Keratinocyte (primary cell): ENCODE results near the gene SMTNL1. TPM values are rescaled to one million over a fixed set of nuclear protein-coding genes. Genes with fewer than 3 reads are reported as not detected.

Source experiments
- DNase-seq: peaks from one replicate; pipeline ENCODE4 v3.0.0-alpha.2; 2011; ENCODE audit warnings: low read depth, missing footprints, low spot score
- FAIRE-seq: peaks from 2 replicates; lab custom pipeline; 2011; peaks lifted over from hg19 to GRCh38; lab: Jason Lieb, UNC
- H2AFZ ChIP-seq: 2 replicates; pipeline ENCODE4 v1.6.0; 2012; ENCODE audit warnings: low read length, control low read depth, inconsistent platforms; ENCODE audit not compliant: control insufficient read depth
- H3K27ac ChIP-seq: 2 replicates; pipeline ENCODE4 v1.5.1; 2011; ENCODE audit warnings: low read length; ENCODE audit not compliant: control insufficient read depth, insufficient read depth
- H3K27me3 ChIP-seq: 3 replicates; pipeline ENCODE4 v1.6.0; 2011; ENCODE audit warnings: low read length; ENCODE audit not compliant: control insufficient read depth, insufficient read depth; ENCODE audit errors: extremely low read depth
- H3K36me3 ChIP-seq, 2 experiments: 2 replicates in 1 of 2; 3 replicates in 1 of 2; pipeline ENCODE4 v1.5.1; 2011; ENCODE audit warnings: low read length in 2 of 2, mild to moderate bottlenecking in 1 of 2; ENCODE audit not compliant: control insufficient read depth in 2 of 2, insufficient read depth in 2 of 2; ENCODE audit errors: extremely low read depth in 1 of 2
- H3K4me1 ChIP-seq: 3 replicates; pipeline ENCODE4 v1.5.1; 2011; ENCODE audit warnings: low read length; ENCODE audit not compliant: control insufficient read depth, insufficient read depth; ENCODE audit errors: extremely low read depth
- H3K4me2 ChIP-seq: 3 replicates; pipeline ENCODE4 v1.6.0; 2011; ENCODE audit warnings: low read depth, low read length; ENCODE audit not compliant: control insufficient read depth, insufficient read depth; ENCODE audit errors: extremely low read depth
- H3K4me3 ChIP-seq, 3 experiments: fragments of 200-600 bp in 1 of 3; sonication (generic) in 1 of 3; 2 replicates in 2 of 3; 3 replicates in 1 of 3; pipeline ENCODE4 v1.5.1; 2011 to 2016; ENCODE audit warnings: low read length in 3 of 3, mild to moderate bottlenecking in 3 of 3, control low read depth in 2 of 3, inconsistent platforms in 1 of 3, low read depth in 1 of 3, mixed read lengths in 1 of 3, mixed run types in 1 of 3, moderate library complexity in 1 of 3; ENCODE audit not compliant: control insufficient read depth in 2 of 3, insufficient read depth in 2 of 3; ENCODE audit errors: extremely low read depth in 1 of 3
- H3K79me2 ChIP-seq: 2 replicates; pipeline ENCODE4 v1.6.0; 2012; ENCODE audit warnings: low read length; ENCODE audit not compliant: control insufficient read depth, insufficient read depth
- H3K9ac ChIP-seq: 3 replicates; pipeline ENCODE4 v1.6.0; 2011; ENCODE audit warnings: low read length; ENCODE audit not compliant: control insufficient read depth, insufficient read depth; ENCODE audit errors: extremely low read depth
- H3K9me1 ChIP-seq: 3 replicates; pipeline ENCODE4 v1.6.0; 2011; ENCODE audit warnings: low read length; ENCODE audit not compliant: control insufficient read depth, insufficient read depth; ENCODE audit errors: extremely low read depth
- H3K9me3 ChIP-seq: 2 replicates; pipeline ENCODE4 v1.5.1; 2012; ENCODE audit warnings: low read depth, low read length; ENCODE audit not compliant: control insufficient read depth
- H4K20me1 ChIP-seq: 3 replicates; pipeline ENCODE4 v1.6.0; 2011; ENCODE audit warnings: low read length; ENCODE audit not compliant: control insufficient read depth, insufficient read depth; ENCODE audit errors: extremely low read depth
- EZH2 ChIP-seq: IDR thresholded peaks from one replicate; pipeline ENCODE4 v1.6.1; 2012; ENCODE audit warnings: inconsistent platforms, mild to moderate bottlenecking, low read length, moderate library complexity
- dilution Hi-C: fragments of 300-500 bp; cut with MboI; formaldehyde crosslinking; loops from one replicate; pipeline ENCODE4 v1.7.0; 2020; ENCODE audit warnings: low sequenced_read_pairs; ENCODE audit not compliant: extremely low pct_ligation_motif_present
- polyA plus RNA-seq, 5 experiments: library from polyadenylated mRNA; depleted of rRNA in 3 of 5; stranded (reverse) in 3 of 5; stranded (forward) in 1 of 5; unstranded in 1 of 5; fragments of >200 nt; gene quantifications; 1 replicate in 1 of 5; 2 replicates in 3 of 5; 3 replicates in 1 of 5; pipeline versions ENCODE4 v1.2.1 to v1.2.3, GENCODE V29; 2011 to 2012; ENCODE audit warnings: missing spikeins in 2 of 5, low read depth in 1 of 5, low replicate concordance in 1 of 5
- TF ChIP-seq, protein P1 (sequence below), 3 experiments: IDR thresholded peaks in 1 of 3; conservative IDR thresholded peaks in 1 of 3; optimal IDR thresholded peaks in 1 of 3; 2 replicates in 2 of 3; 3 replicates in 1 of 3; pipeline versions ENCODE3 to v1.5.1; 2011; ENCODE audit warnings: low read length in 3 of 3, mild to moderate bottlenecking in 3 of 3, moderate library complexity in 2 of 3, control low read depth in 1 of 3, inconsistent platforms in 1 of 3; ENCODE audit not compliant: insufficient read depth in 2 of 3; ENCODE audit errors: extremely low read depth in 1 of 3

The SMTNL1 gene
- polyA plus RNA-seq, 1 donor (not counting 4 experiments of a cell fraction or from before 2014, with no cell fraction given): not detected

- no peaks in the 10 kb centered on the region for H3K36me3 ChIP-seq
- H3K79me2 ChIP-seq: no peaks in the 10 kb centered on the region
- no peaks in the 10 kb centered on the region for H3K27me3 ChIP-seq
- no peak for FAIRE-seq
- dilution Hi-C loops: no loop called here
- H3K4me3 ChIP-seq: no peak overlapping the region
- no peak overlapping the region for H3K27ac ChIP-seq
- H3K4me1 ChIP-seq: peaks cover 9% of the 10 kb centered on the region
- TF ChIP-seq, protein P1, sequence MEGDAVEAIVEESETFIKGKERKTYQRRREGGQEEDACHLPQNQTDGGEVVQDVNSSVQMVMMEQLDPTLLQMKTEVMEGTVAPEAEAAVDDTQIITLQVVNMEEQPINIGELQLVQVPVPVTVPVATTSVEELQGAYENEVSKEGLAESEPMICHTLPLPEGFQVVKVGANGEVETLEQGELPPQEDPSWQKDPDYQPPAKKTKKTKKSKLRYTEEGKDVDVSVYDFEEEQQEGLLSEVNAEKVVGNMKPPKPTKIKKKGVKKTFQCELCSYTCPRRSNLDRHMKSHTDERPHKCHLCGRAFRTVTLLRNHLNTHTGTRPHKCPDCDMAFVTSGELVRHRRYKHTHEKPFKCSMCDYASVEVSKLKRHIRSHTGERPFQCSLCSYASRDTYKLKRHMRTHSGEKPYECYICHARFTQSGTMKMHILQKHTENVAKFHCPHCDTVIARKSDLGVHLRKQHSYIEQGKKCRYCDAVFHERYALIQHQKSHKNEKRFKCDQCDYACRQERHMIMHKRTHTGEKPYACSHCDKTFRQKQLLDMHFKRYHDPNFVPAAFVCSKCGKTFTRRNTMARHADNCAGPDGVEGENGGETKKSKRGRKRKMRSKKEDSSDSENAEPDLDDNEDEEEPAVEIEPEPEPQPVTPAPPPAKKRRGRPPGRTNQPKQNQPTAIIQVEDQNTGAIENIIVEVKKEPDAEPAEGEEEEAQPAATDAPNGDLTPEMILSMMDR (optimal IDR thresholded peaks at IDR 0.05 in 1 of 3, IDR thresholded peaks at IDR 0.05 in 1 of 3, conservative IDR thresholded peaks at IDR 0.05 in 1 of 3; ENCODE audit: extremely low read depth in 1 of 3, insufficient read depth in 2 of 3, low read length in 3 of 3): no peak
- no peak for TF ChIP-seq EZH2
- DNase-seq: no peak
- no peaks in the 10 kb centered on the region for H3K9me1 ChIP-seq
- H4K20me1 ChIP-seq: no peaks in the 10 kb centered on the region
- no peaks in the 10 kb centered on the region for H3K9me3 ChIP-seq
- H2AFZ ChIP-seq: no peak overlapping the region
- H3K9ac ChIP-seq: no peak overlapping the region
- H3K4me2 ChIP-seq: no peak overlapping the region
Observed at GRCh38 chr11:57500515-57500914, 36.9 kb upstream of the SMTNL1 start.

DNA sequence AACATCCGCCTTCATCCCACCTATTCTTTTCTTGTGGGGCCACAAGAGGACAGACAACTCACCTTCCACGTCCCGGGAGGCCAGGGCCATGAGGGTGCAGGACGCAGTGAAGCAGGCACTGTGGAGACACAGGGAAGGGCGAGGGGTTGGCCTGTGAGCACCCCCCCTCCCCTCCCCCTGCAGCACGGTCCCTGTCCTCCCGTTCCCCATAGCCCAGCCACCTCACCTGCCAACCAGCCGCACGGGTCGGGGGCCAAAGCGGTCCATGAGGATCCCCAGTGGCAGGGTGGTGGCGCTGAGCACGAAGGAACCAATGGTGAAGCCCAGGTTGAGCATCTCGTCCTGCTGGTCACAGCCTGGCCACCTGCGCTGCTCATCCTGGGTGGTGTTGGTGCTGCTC lies 36.5 kb upstream of the SMTNL1 start:
- no peak overlapping the region for H3K4me3 ChIP-seq
- no peaks in the 10 kb centered on the region for H3K27me3 ChIP-seq
- H3K36me3 ChIP-seq: no peaks in the 10 kb centered on the region
- peaks cover 9% of the 10 kb centered on the region for H3K4me1 ChIP-seq
- H4K20me1 ChIP-seq: no peaks in the 10 kb centered on the region
- FAIRE-seq (no peak), DNase-seq (no peak)
- H3K4me2 ChIP-seq: no peak overlapping the region
- H3K79me2 ChIP-seq: no peaks in the 10 kb centered on the region
- H3K9ac ChIP-seq: no peak overlapping the region
- dilution Hi-C loops: no loop called here
- TF ChIP-seq, protein P1 (optimal IDR thresholded peaks at IDR 0.05 in 1 of 3, IDR thresholded peaks at IDR 0.05 in 1 of 3, conservative IDR thresholded peaks at IDR 0.05 in 1 of 3; ENCODE audit: extremely low read depth in 1 of 3, insufficient read depth in 2 of 3, low read length in 3 of 3): no peak
- TF ChIP-seq EZH2: no peak
- H3K9me3 ChIP-seq: no peaks in the 10 kb centered on the region
- H2AFZ ChIP-seq: no peak overlapping the region
- no peak overlapping the region for H3K27ac ChIP-seq
- H3K9me1 ChIP-seq: no peaks in the 10 kb centered on the region
